Stimulated activated naive CD8-positive, alpha-beta T cell treated with anti-CD3 and anti-CD28 coated beads, Interleukin-15, Interleukin-2, amounts not matched to agents 100 U/mL and 50 U/mL, for 24 hours (primary cell): ENCODE data around the gene CBLB.
"Not testable (repeated sequence)": the region's sequence is repeated elsewhere in the genome, so short reads cannot be mapped to it uniquely, and the experiment has no call there.

Experiments
- ATAC-seq: fragments of 150-1000 bp; cut with Tn5 transposase; one replicate; pipeline ENCODE4 v1.10.0; 2021
- DNase-seq: peaks from one replicate; pipeline ENCODE4 v3.0.0; 2021

Gene CBLB

DNA sequence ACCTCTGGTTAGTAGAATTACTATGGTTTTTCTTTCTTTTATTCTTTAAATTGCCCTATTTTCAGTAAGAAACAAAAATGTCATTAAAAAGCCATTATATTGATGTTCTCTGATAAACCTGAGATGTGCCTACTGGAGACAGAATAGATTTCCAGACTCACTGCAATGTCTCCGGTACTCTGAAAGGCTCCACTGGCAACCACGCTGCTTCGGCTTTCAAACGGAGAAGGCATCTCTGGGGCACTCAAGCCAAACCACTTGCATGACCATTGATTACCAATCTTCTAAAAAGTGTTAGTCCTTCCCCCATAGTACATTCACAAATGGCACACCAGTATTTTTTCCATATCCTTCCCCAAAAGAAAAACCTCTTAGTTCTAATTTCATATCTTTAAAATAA, 82.6 kb downstream of the CBLB start:
- DNase-seq (no peak), ATAC-seq (no peak)

DNA sequence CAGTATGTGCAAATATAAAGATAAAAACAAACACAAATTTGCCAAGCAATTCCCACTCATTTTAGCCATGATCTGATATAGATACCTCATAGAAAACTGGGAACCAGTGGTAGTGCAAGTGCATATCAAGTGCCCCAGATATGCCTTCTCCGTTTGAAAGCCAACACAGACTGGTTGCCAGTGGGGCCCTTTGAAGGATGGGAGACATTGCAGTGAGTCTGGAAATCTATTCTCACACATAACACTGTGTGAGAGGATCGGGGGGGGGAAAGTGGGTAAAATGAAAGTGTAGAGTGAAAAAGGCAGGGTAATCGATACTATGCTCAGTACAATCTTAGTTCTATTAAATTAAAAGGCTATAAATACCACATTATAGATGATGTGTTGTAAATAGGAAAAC, 83.0 kb downstream of the CBLB start:
- no peak for ATAC-seq
- DNase-seq: no peak

DNA sequence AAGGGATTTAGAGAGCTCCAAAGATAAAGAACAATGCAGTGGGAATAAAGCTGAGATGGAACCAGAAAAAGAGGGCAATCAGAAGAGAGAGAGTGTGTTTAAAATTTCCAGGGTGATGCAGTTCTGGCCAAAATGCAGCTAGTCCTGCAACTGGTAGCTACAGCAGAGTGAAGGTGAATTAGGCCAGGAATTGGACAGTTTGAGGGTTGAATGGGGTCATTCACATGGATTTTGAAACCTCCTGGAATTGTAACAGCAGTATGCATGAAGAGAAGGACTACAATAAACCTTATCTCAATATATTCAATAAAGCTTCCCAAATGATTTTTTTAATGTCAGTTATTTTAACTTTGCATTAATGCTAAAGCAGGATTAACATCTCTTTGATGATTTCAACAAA, 85.2 kb downstream of the CBLB start:
- ATAC-seq: no peak

DNA sequence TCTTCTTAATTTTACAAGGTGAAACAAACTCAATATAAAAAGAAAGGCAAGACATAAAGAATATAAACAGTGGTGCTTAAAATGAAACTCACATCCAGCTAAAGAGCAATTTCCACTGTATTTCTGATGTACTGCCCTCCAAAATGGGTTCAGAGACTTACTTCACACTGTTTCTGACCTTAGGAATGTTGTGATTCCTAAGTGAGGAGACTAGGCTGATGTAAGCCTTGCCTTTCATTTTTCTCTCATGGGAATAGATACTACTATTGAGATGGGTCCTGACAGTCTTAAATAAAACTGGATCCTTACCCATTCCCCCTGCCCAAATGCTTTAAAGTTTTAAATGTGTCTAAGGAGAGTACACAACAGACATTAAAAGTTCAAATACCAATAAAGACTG, 86.9 kb downstream of the CBLB start:
- DNase-seq (no peak), ATAC-seq (no peak)

More for the DNA sequence above, 85.2 kb downstream of the CBLB start:
- no peak for DNase-seq

DNA sequence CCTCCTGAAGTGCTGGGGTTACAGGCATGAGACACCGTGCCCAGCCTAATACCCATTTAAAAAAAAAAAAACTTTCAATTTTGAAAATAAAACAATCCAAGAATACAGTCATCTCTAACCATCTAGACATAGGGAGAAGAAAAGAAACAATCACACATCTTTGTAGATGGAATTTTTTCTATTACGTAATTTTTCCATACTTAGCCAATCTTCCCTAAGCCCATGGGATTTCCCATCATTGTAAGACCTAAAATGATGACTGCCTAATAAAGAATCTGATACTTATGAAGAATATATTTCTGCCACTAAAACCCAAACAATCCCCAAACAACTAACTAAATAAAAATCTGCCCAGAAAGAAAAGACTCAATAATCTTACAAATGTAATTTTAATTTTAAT, 88.7 kb downstream of the CBLB start:
- no peak for ATAC-seq
- no peak for DNase-seq

DNA sequence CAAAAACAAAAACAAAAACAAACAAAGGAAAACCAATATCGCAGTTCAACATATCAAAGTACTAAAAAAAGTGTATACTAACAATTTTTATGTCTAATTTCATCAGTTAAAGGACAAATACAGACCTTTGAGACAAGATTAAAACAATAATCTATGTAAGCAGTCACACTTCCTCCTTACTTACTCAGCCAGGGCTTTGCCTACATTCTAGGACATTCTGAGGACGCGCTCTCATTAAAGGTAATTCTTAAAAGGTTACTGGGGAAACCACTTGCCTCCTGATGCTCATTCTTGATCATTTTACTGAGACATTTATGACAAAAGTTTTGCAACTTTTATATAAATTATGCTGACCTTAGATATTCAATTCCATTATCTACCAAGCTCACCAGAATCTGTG, 93.4 kb downstream of the CBLB start:
- no peak for DNase-seq
- no peak for ATAC-seq

DNA sequence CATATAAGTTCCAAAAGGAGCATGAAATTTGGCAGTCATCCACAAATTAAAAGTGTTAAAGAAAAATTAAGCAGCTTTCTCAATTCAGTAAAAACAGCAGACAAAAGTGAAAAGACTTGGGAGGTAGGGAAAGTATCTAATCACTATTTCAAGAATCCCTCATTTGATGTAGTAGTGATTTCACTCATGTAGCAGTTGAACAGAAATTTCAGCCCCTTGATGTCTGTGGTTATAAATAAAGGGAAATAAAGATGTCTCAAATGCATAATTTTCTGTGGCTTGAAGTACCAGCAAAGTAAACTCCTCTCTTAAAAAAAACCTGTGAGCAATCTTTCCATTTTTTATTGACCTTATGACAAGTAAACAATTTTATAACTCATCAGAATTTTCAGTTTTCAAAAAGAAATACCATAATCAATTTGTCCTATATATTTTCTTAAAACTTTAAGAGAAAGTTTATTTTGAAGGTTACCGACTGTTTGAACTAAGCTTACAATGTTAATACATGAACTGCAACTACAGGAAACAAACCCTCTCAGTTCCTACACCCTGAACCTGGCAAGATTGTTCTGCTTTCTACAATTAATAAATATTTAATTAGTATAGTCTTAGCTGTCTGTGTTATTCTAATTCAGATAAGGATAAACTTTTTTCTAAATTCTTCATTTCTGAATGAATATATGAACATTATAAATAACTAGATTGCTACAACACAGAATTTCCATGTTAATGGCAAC, 94.2 kb downstream of the CBLB start:
- ATAC-seq (peak; percentile 74), DNase-seq (no peak)

DNA sequence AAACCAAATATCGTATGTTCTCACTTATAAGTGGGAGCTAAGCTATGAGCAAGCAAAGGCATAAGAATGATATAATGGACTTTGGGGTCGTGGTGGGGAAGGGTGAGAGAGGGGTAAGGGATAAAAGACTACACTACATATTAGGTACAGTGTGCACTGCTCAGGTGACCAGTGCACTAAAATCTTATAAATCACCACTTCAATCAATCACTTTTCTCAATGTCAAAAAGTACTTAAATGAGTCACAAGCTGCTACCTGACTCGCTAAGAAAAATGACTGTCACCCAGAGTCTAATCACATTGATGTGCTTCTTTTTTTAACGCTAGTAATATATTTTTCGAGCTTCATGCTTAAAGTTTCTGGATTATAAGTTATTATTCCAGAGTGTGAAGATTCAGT, 95.5 kb downstream of the CBLB start:
- ATAC-seq (no peak), DNase-seq (no peak)

DNA sequence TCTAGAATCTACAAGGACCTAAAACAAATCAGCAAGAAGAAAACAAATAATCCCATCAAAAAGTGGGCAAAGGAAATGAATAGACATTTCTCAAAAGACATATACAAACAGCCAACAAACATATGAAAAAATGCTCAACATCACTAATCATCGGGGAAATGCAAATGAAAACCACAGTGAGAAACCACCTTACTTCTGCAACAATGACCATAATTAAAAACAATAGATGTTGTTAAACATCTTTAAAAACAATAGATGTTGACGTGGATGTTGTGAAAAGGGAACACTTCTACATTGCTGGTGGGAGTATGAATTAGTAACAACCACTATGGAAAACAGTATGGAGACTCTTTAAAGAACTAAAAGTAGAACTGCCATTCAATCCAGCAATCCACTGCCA, 96.2 kb downstream of the CBLB start:
- ATAC-seq: no peak

DNA sequence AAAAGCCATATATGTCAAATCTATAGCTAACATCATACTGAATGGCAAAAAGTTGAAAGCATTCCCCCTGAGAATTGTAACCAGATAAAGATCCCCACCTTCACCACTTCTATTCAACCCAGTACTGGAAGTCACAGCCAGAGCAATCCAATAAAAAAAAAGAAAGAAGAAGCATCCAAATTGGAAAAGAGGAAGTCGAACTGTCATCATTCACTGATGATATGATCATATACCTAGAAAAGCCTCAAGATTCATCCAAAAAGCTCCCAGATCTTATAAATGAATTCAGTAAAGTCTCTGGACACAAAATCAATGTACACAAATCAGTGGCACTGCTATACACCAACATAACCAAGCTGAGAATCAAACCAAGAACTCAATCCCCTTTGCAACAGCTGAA, 97.4 kb downstream of the CBLB start:
- no peak for ATAC-seq

More for the DNA sequence above, 96.2 kb downstream of the CBLB start:
- no peak for DNase-seq

DNA sequence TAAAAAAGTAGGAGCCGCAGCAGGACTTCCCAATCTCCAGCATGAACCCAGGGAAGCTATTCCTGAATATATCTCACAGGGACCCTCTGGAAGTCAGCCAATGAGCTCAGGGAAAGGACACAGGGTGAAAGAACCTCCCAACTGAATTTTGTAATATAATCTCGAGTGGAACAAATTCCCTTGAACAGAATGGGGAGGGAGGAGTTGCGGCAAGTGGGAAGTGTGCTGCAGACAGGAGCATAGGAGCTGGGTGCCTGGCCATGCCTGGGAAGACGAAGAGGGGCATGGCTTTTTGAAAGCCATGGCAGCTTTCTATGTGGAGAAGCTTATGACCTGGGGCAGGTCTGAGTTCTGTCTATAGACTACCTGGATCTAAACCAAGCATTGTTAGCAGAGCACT, 98.4 kb downstream of the CBLB start:
- ATAC-seq (no peak), DNase-seq (no peak)

More for the DNA sequence above, 97.4 kb downstream of the CBLB start:
- DNase-seq: no peak

DNA sequence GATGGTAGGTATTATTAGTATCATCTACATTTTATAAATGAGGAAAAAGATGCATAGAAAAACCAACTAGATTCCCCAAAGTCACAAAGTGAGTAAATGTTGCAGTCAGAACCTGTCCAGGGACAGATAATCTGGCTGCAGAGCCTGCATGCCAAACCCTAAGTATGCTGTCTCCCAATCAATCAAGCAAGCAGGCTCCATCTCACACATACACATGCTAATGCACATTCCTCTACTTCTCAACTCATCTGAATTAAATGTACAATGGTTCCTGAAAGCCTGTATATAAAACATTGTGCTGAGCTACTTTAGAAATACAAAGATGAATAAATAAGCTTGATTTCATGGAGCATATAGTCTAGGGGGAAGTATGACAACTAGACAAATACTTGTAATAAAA, 101.0 kb downstream of the CBLB start:
- DNase-seq: no peak

DNA sequence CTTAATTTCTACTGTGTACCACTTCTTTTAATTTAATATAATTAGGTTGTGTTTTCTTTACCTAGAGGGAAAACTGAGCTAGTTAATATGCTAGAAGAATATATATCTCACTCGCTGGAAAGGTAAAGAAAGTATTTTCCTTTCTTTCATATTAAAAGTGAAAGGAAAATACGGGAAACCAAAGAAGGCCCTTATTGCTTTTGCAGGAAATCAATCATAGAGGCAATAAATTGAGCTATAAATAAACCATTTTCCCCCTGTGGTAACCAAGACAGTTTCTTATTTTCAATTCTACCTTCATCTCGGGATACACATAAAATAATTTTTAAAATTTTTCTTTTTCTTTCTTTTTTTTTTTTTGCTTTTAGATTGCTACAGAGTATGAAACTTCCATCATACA, 101.6 kb downstream of the CBLB start:
- DNase-seq (no peak), ATAC-seq (no peak)

More for the DNA sequence above, 101.0 kb downstream of the CBLB start:
- ATAC-seq: no peak

DNA sequence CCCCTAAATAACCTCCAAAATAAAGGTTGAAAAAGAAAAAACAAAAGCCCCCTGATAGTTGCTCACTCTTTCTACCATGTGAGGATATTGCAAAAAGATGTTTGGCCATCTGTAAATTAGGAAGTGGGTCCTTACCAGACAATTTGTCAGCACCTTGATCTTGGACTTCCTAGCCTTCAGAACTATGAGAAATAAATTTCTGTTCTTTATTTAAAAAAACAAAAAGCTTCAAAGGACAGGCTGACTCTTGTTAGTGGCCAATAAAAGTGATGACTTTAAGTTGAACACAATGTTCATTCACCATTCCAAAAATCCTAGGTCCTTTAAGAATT, 103.5 kb downstream of the CBLB start:
- DNase-seq (no peak), ATAC-seq (no peak)

DNA sequence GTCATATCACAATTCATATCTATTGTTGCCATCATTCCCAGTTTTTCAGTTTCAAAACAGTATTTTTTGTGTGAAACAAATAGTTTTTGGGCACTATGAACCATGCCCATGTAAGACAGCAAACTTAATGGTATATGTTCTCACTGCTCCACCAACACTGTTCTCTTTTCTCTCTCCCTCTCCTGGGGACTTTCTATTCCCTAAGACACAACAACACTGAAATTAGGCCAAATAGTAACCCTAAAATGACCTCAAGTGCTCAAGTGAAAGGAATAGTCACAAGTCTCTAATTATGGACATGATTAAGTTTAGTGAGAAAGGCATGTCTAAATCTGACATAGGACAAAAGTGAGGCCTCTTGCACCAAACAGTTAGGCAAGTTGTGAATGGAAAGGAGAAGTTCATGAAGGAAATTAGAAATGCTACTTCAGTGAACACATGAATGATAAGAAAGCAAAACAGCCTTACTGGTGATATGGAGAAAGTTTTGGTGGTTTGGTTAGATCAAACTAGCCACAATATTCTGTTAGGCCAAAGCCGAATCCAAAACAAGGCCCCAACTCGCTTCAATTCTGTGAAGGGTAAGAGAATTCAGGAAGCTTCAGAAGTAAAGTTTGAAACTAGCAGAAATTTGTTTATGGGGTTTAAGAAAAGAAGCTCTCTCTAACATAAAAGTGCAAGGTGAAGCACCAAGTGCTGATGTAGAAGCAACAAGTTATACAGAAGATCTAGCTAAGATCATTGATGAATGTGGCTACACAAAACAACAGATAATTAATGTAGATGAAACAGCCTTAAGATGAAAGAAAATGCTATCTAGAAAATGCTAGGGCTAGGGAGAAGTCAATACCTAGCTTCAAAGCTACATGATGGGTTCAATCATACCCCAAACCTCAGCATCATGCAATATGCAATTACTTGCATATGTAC, 104.2 kb downstream of the CBLB start:
- DNase-seq (no peak), ATAC-seq (peak; percentile 42)

DNA sequence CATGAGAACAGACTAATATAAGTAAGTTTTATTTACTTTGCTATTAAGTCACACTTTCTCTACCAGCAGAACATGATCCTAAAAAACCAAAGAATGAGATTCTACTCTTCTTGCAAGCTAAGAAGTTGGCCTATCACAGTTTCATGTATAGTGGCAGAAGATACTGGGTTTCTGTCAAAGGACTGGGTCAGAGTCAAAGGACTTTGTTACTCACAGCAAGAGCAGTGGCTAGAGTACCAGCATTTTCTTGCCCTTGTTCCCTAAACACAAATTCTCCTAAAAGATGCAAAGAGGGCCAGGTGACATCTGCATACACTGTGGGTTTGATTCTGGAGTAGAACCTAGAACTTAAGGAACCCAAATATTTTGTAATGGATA, 105.2 kb downstream of the CBLB start:
- ATAC-seq: no peak
- DNase-seq: no peak

DNA sequence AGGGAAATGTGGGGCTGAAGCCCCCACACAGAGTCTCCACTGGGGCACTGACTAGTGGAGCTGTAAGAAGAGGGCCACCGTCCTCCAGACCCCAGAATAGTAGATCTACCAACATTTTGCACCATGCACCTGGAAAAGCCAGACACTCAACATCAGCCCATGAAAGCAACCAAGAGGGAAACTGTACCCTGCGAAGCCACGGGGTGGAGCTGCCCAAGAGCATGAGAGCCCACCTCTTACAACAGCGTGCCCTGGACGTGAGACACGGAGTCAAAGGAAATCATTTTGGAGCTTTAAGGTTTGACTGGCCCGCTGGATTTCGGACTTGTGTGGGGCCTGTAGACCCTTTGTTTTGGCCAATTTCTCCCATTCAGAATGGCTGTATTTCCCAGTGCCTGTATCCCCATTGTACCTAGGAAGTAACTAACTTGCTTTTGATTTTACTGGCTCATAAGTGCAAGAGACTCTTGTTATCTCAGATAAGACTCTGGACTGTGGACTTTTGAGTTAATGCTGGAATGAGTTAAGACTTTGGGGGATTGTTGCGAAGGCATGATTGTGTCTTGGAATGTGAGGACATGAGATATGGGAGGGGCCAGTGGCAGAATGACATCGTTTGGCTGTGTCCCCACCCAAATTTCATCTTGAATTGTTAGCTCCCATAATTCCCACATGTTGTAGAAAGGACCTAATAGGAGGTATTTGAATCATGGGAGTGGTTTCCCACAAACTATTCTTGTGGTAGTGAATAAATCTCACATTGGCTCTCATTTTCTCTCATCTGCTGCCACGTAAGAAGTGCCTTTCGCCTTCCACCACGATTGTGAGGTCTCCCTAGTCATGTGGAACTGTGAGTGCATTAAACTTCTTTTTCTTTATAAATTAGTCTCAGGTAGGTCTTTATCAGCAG, 105.8 kb downstream of the CBLB start:
- ATAC-seq: no peak
- DNase-seq: no peak

DNA sequence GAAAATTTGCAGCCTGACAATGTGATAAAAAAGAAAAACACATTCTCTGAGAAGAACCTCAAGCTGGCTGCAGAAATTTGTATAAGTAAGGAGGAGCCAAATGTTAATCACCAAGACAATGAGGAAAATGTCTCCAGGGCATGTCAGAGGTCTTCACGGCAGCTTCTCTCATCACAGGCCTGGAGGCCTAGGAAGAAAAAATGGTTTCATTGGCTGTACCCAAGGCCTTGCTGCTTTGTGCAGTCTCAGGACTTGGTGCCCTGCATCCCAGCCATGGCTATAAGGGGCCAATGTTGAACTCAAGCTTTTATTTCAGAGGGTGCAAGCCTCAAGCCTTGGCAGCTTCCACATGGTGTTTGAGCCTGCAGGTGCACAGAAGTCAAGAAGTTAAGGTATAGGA, 106.6 kb downstream of the CBLB start:
- not testable (repeated sequence) for ATAC-seq, DNase-seq

DNA sequence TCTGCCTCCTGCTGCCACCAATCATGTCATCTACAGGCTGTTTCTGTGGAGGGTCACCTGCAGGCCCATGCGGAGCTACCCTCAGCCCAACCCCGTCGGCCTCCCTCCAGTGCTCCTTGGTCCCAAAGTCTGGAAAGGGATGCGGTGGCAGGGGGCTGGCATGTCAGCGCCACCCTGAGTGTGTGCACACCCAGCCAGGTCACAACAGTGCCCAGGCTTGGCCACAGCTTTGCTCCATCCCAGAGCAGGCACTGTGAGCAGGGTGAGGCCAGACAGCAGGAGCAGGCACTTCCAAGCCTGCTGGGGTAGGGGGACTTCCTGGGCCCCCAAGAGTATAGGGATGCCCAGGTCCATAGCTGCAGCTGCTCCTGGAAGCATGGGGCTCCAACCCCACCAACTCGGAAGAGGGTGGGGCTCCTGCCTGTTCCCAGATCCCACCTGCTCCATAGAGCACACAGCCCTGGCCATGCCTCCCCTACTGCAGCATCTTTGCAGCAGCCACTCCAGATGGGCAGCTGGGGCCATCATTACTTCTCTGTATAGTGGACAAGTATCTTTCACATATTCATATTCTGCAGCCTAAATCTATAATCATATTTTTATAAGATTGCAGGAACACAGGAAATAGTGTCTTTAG, 109.3 kb downstream of the CBLB start:
- ATAC-seq: no peak
- no peak for DNase-seq

DNA sequence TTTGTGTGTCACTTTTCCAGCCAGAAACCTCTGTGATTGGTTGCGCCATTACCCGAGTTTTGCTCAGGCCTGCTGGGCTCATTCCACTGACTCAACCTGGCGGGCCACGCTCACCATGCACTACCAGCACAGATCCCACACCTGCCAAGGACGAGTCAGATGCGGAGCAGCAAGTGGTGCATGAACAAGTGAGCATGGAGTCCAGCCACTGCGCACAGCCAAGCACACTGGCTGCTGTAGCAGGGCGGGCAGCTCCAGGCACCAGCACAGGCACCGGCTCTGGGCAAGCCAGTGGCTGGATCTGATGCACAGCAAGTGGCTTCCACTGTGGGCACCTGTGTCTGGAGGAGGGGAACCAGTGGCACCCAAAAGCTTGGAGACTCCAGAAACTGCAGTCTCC, 110.4 kb downstream of the CBLB start:
- DNase-seq (no peak), ATAC-seq (peak; percentile 30)

DNA sequence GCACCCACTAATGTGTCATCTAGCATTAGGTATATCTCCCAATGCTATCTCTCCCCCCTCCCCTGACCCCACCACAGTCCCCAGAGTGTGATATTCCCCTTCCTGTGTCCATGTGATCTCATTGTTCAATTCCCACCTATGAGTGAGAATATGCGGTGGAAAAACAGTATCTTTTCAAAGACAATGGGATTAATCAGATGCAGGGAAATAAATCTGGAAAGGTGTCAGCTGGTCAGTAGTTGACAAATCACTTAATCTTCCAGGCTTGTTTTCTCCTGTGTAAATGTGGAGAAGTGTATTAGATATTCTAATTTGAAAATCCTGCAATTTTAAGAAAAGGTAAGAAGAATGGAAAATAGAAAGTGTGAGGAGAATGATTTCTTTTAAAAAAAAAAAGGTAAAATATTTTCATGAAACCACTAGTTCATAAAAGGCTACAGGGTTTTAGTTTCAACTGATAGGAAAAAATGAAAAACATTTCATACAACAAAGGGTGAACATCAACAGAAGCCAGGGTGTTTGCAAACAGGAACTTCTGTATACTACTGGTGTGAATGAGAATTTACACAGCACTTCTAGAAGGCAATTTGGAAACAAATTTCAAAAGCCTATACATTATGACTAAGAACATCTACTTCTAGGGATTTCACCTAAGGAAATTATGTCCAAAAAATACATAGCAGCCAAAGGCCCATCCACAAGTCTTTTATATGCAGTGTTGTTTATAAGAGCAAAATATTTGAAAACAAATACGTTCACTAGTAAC, 113.5 kb downstream of the CBLB start:
- DNase-seq: no peak
- peak; percentile 30 for ATAC-seq
